ENCODE measurements around the gene SEC14L1.

The SEC14L1 gene

DNA sequence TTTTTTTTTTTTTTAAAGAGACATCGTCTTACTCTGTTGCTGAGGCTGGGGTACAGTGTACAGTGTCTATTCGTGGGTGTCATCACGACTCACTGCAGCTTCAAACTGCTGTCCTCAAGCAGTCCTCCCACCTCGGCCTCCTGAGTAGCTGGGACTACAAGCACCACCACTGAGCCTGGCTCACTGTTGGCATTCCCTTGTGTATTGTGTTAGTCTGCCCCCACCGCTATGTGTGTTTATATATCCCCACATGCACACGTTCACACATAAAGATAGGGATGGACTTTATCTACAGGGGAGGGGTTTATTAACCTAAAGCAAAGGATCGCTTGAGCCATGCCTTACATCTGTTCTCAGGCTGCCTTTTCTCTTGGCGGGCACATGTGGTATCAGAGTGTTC, 63.8 kb downstream of the SEC14L1 start:
- DNase-seq (ENCODE audit: low read depth in 2 of 2), result no peak
- TF ChIP-seq, protein P1, sequence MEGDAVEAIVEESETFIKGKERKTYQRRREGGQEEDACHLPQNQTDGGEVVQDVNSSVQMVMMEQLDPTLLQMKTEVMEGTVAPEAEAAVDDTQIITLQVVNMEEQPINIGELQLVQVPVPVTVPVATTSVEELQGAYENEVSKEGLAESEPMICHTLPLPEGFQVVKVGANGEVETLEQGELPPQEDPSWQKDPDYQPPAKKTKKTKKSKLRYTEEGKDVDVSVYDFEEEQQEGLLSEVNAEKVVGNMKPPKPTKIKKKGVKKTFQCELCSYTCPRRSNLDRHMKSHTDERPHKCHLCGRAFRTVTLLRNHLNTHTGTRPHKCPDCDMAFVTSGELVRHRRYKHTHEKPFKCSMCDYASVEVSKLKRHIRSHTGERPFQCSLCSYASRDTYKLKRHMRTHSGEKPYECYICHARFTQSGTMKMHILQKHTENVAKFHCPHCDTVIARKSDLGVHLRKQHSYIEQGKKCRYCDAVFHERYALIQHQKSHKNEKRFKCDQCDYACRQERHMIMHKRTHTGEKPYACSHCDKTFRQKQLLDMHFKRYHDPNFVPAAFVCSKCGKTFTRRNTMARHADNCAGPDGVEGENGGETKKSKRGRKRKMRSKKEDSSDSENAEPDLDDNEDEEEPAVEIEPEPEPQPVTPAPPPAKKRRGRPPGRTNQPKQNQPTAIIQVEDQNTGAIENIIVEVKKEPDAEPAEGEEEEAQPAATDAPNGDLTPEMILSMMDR (IDR thresholded peaks at IDR 0.05; ENCODE audit: low read depth, low read length), result no peak

DNA sequence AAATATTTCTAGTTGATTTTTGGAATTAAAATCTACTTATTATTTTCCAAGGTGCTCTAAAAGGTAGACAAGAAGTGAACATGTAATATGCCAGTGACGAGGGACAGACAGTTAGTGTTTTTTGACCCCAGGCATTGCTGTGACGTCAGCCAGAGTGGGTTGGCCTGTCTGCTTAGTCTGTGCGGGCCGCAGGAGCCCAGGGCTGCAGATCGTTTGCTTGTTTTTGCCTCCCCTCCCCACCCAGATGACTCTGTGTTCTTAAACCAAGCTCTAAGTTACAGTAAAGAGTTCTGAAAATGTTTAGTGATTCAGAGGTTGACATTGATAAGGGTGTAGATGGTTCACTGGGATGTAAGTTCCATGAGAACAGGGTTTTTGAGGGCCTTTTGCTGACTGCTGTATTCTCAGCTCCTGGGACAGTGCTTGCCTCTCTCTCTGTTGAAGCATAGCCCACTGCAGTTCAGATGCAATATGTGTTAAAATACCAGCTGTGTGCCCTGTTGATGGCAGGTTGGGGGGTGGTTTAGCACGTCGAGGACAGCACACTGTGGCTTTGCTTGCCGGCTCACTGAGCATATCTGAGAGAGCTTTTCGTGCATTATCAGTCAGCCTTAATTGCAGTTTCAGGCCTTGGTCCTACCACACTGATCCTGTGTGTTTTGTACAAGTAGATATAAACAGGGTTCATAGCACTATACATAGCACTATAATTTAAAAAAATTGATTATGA, 64.8 kb downstream of the SEC14L1 start:
- H3K4me3 ChIP-seq (replicated peaks in 1 of 2; ENCODE audit: low read depth in 2 of 2, low read length in 2 of 2), result no peak overlapping the region
- DNase-seq (ENCODE audit: low read depth in 2 of 2), result no peak
- TF ChIP-seq, protein P1 (IDR thresholded peaks at IDR 0.05; ENCODE audit: low read depth, low read length), result no peak

More for the DNA sequence above, 63.8 kb downstream of the SEC14L1 start:
- H3K4me3 ChIP-seq (replicated peaks in 1 of 2; ENCODE audit: low read depth in 2 of 2, low read length in 2 of 2), result no peak overlapping the region

DNA sequence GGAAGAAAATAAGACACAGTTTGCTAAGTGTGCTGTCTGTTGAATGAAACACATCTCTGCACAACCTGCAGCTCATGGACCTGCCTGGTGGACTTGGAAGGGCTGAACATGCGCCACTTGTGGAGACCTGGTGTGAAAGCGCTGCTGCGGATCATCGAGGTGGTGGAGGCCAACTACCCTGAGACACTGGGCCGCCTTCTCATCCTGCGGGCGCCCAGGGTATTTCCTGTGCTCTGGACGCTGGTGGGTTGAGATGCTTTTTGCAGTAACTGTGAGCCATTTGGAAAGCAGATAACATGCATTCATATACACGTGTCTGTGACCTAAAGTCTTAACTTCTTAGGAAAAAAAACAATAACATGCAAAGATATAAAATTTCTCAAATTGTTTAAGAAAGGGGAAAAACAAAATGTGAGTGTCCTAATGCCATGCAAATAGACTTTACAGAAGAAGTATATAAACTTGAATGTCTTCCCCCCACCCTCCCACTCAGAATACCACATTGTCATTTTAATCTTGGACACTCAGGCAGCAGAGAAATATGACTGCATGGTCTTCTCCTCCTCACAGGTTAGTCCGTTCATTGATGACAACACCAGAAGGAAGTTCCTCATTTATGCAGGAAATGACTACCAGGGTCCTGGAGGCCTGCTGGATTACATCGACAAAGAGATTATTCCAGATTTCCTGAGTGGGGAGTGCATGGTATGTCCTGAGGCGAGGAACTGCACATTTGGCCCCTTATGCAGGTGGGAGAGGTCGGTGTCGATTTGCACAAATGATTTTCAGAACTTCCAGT, 65.6 kb downstream of the SEC14L1 start:
- TF ChIP-seq, protein P1 (IDR thresholded peaks at IDR 0.05; ENCODE audit: low read depth, low read length), result no peak
- DNase-seq (ENCODE audit: low read depth in 2 of 2), result peak; percentile 19 to 55
- no peak overlapping the region for H3K4me3 ChIP-seq (replicated peaks in 1 of 2; ENCODE audit: low read depth in 2 of 2, low read length in 2 of 2)

DNA sequence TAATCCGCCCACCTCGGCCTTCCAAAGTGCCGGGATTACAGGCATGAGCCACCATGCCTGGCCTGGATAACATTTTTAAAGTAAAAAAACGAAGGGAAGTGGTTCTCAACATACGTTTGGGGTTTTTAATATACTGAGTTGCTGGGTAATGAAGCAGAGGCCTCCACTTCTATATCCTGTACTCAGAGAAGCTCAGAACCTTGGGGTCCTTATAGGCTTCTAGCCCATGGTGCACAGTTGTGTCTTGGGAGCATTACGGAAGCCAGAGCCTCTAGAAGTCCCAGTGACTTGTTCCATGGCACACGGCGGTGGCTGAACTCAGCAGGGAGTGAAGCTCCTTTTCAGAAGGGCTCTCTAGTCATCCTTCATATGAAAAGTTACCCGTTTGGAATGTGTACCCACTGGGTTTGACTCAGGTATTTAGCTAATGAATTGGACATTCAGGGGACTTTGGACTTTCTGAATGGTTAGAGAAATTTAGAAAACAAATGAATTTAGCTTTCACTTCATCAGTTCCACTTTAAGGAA, 67.0 kb downstream of the SEC14L1 start:
- H3K4me3 ChIP-seq (replicated peaks in 1 of 2; ENCODE audit: low read depth in 2 of 2, low read length in 2 of 2), result no peak overlapping the region

DNA sequence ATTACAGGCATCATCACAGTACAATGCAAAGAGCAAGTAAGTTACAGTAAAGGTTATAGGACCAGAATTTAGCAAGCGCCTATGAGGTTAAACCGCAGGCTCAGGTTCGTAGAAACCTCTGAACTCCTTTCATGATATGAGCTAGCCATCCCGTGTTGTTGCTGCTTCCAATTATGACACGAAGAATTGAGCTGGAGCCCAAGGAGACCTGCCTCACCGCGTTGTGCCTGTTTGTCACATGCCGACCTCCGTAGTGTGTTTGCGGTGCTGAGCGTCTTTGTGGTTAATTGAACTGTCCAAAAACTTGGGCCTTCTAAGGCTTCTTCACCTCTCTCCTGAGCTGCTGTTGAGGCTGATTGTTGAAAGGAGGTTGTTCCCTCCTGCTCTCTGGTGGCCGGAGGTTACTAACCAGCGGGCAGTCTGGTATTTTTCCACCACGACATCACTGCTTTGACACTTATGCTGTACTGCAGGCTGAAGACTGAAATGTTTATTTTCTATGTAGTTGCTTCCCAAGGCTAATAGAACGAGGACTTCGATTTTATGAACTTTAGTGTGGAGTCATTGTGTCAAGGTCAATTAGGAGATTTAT, 67.5 kb downstream of the SEC14L1 start:
- peak; percentile 43 to 62 for DNase-seq (ENCODE audit: low read depth in 2 of 2)
- no peak overlapping the region for H3K4me3 ChIP-seq (replicated peaks in 1 of 2; ENCODE audit: low read depth in 2 of 2, low read length in 2 of 2)
- TF ChIP-seq, protein P1 (IDR thresholded peaks at IDR 0.05; ENCODE audit: low read depth, low read length), result no peak

More for the DNA sequence above, 67.0 kb downstream of the SEC14L1 start:
- no peak for DNase-seq (ENCODE audit: low read depth in 2 of 2)
- TF ChIP-seq, protein P1 (IDR thresholded peaks at IDR 0.05; ENCODE audit: low read depth, low read length), result no peak

DNA sequence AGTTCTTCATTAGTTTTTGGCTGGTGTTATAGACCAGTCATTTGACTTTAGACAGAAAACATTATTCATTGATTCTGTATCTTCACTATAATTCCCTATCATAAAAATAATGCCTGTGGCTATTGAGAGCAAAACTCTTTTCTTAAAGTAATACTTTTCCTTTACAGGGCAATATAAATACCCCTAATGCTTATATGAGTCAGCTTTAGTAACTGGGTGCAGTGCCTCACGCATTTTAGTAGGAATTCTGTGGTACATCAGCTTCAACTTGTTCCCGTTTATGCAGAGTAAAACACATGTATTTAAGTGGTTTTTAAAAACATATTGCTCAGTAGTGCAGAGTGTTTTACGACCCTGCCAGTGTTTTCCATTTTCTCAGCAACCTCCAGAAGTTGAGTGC, 68.1 kb downstream of the SEC14L1 start:
- DNase-seq (ENCODE audit: low read depth in 2 of 2), result no peak
- H3K4me3 ChIP-seq (replicated peaks in 1 of 2; ENCODE audit: low read depth in 2 of 2, low read length in 2 of 2), result no peak overlapping the region
- TF ChIP-seq, protein P1 (IDR thresholded peaks at IDR 0.05; ENCODE audit: low read depth, low read length), result no peak

Data from cardiac fibroblast (primary cell).